ENCODE results near the gene ERP44.
A peak's percentile ranks its signal among the peaks of the same experiment; 100 is the strongest.

Gene ERP44

DNA sequence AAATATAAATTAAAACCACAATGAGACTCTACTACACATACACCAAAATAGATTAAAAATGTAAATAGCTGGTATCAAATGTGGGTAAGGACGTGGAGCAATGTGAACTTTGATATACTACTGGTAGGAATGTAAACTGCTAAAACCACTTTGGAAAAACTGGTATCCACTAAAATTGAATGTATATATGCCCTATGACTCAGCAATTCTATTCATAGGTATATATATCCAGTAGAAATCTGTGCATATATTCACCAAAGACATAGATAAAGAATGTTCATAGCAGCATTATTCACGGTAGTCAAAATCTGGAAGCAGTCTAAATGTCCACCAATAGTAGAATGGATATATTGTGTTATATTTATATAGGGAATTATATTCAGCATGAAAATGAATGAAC is 85.2 kb downstream of the ERP44 start:
- DNase-seq (ENCODE audit: low read depth in 1 of 2, low spot score in 1 of 2) = no peak
- TF ChIP-seq GABPA (IDR thresholded peaks at IDR 0.05; ENCODE audit: low read depth) (no peak), SPI1 (IDR thresholded peaks at IDR 0.05; ENCODE audit: borderline replicate concordance, low read depth) (no peak)
- no peak overlapping the region for H3K4me3 ChIP-seq (replicated peaks; ENCODE audit: insufficient read depth, low read length)
- H3K27me3 ChIP-seq (ENCODE audit: insufficient read depth, poor library complexity, severe bottlenecking) = no peaks in the 10 kb centered on the region
- no peak overlapping the region for H3K27ac ChIP-seq (replicated peaks)

DNA sequence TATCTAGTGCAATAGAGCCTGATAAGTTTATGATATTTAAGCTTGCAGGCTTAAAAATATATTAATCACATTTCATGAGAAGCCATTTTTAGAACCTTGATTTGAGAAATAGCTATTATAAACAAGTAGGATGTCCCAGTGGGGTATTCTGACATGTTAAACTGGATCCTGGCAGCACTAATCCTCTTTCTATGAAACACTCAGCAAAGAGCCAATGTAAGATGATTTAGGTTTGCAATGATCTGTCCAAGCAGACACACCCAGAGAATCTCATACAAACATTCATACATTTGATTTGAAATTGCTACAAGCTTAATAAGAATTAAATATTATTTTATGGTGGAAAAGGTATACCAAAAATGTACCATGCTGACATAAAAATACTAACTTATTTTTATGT is 86.5 kb downstream of the ERP44 start:
- Histone ChIP-seq H3K4me3 (replicated peaks; ENCODE audit: insufficient read depth, low read length) (no peak overlapping the region), H3K27ac (replicated peaks) (no peak overlapping the region), H3K27me3 (ENCODE audit: insufficient read depth, poor library complexity, severe bottlenecking) (no peaks in the 10 kb centered on the region)
- no peak for TF ChIP-seq SPI1 (IDR thresholded peaks at IDR 0.05; ENCODE audit: borderline replicate concordance, low read depth)
- TF ChIP-seq GABPA (IDR thresholded peaks at IDR 0.05; ENCODE audit: low read depth) = no peak
- no peak for TF ChIP-seq POLR2AphosphoS5 (IDR thresholded peaks at IDR 0.05; ENCODE audit: low read depth)
- TF ChIP-seq CTCF (IDR thresholded peaks at IDR 0.05; ENCODE audit: insufficient read depth, low read length) = no peak
- TF ChIP-seq, protein P1, sequence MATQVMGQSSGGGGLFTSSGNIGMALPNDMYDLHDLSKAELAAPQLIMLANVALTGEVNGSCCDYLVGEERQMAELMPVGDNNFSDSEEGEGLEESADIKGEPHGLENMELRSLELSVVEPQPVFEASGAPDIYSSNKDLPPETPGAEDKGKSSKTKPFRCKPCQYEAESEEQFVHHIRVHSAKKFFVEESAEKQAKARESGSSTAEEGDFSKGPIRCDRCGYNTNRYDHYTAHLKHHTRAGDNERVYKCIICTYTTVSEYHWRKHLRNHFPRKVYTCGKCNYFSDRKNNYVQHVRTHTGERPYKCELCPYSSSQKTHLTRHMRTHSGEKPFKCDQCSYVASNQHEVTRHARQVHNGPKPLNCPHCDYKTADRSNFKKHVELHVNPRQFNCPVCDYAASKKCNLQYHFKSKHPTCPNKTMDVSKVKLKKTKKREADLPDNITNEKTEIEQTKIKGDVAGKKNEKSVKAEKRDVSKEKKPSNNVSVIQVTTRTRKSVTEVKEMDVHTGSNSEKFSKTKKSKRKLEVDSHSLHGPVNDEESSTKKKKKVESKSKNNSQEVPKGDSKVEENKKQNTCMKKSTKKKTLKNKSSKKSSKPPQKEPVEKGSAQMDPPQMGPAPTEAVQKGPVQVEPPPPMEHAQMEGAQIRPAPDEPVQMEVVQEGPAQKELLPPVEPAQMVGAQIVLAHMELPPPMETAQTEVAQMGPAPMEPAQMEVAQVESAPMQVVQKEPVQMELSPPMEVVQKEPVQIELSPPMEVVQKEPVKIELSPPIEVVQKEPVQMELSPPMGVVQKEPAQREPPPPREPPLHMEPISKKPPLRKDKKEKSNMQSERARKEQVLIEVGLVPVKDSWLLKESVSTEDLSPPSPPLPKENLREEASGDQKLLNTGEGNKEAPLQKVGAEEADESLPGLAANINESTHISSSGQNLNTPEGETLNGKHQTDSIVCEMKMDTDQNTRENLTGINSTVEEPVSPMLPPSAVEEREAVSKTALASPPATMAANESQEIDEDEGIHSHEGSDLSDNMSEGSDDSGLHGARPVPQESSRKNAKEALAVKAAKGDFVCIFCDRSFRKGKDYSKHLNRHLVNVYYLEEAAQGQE (IDR thresholded peaks at IDR 0.05; ENCODE audit: insufficient replicate concordance, low read depth) = no peak
- no peak for DNase-seq (ENCODE audit: low read depth in 1 of 2, low spot score in 1 of 2)

DNA sequence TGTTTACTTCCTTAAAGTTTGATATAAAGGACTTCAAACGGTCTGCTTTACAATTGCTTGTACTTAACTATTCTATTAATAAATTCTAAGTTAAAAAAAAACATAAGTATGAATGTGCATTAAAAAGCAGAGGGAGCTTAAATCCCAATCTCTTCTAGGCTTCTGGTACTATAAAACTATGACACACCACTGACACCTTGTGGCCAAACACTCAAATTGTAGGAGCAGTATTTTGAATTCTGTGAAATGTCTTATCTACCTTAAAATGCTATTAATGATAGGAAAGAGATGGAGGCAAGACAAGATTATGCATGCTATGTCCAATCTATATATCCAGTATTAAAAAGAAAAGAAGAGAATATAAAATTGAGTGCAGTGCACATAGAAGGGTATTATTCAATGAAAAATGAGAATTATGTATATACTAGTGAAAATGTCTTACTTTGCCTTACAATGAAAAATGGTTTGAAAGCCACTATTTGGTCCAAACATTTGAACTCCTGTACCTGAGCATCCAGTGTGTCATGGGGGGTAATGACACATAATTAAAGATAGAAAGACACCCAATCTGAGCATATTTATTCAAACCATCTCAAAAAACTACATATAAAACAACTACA is 87.6 kb downstream of the ERP44 start:
- no peak overlapping the region for H3K4me3 ChIP-seq (replicated peaks; ENCODE audit: insufficient read depth, low read length)

More for the DNA sequence above, 87.6 kb downstream of the ERP44 start:
- H3K27me3 ChIP-seq (ENCODE audit: insufficient read depth, poor library complexity, severe bottlenecking) = no peaks in the 10 kb centered on the region
- DNase-seq (ENCODE audit: low read depth in 1 of 2, low spot score in 1 of 2) = peak; percentile 14 to 55
- H3K27ac ChIP-seq (replicated peaks) = no peak overlapping the region
- TF ChIP-seq, protein P1 (IDR thresholded peaks at IDR 0.05; ENCODE audit: insufficient replicate concordance, low read depth) = no peak
- TF ChIP-seq POLR2AphosphoS5 (IDR thresholded peaks at IDR 0.05; ENCODE audit: low read depth) = no peak
- no peak for TF ChIP-seq GABPA (IDR thresholded peaks at IDR 0.05; ENCODE audit: low read depth)
- TF ChIP-seq SPI1 (IDR thresholded peaks at IDR 0.05; ENCODE audit: borderline replicate concordance, low read depth) = no peak
- TF ChIP-seq CTCF (IDR thresholded peaks at IDR 0.05; ENCODE audit: insufficient read depth, low read length) = no peak
